Neural cell (in vitro differentiated cells): ENCODE results near the gene SLC7A8. TPM values are rescaled to one million over a fixed set of nuclear protein-coding genes. Genes with fewer than 3 reads are reported as not detected.

Experiments used
- H2AFZ ChIP-seq: fragments of 200-600, 300-800 bp; sonication (generic), shearing (Covaris generic); 2 replicates; pipeline ENCODE4 v1.6.0; 2014; ENCODE audit warnings: low read depth, mild to moderate bottlenecking, antibody characterized with exemption, low read length, moderate library complexity
- H3F3A ChIP-seq: fragments of 200-600 bp; shearing (Covaris generic); 2 replicates; pipeline ENCODE4 v1.6.1; 2016; ENCODE audit warnings: mild to moderate bottlenecking, moderate library complexity, mixed read lengths, antibody characterized with exemption, low read length; ENCODE audit not compliant: insufficient read depth, poor library complexity, severe bottlenecking
- H3K27ac ChIP-seq: fragments of 200-600, 300-800 bp; sonication (generic), shearing (Covaris generic); 2 replicates; pipeline ENCODE4 v1.5.1; 2014; ENCODE audit warnings: mild to moderate bottlenecking, low read length, moderate library complexity
- H3K27me3 ChIP-seq: fragments of 300-800, 200-600 bp; sonication (generic), shearing (Covaris generic); 2 replicates; pipeline ENCODE4 v1.6.0; 2014; ENCODE audit warnings: mild to moderate bottlenecking, low read depth, low read length, moderate library complexity; ENCODE audit not compliant: insufficient read depth
- H3K36me3 ChIP-seq: fragments of 300-800, 200-600 bp; sonication (generic), shearing (Covaris generic); 2 replicates; pipeline ENCODE4 v1.5.1; 2014; ENCODE audit warnings: mild to moderate bottlenecking, antibody characterized with exemption, low read length, moderate library complexity; ENCODE audit not compliant: insufficient read depth
- H3K4me2 ChIP-seq: fragments of 300-800, 200-600 bp; sonication (generic), shearing (Covaris generic); 2 replicates; pipeline ENCODE4 v1.6.0; 2014; ENCODE audit warnings: mild to moderate bottlenecking, low read length
- H3K4me3 ChIP-seq: fragments of 300-800, 200-600 bp; sonication (generic), shearing (Covaris generic); 2 replicates; pipeline ENCODE4 v1.5.1; 2014; ENCODE audit warnings: mild to moderate bottlenecking, low read length, moderate library complexity
- H3K79me2 ChIP-seq: fragments of 200-600 bp; shearing (Covaris generic); replicated peaks from 2 replicates; pipeline ENCODE4 v1.6.0; 2014; ENCODE audit warnings: mild to moderate bottlenecking, low read length, moderate library complexity; ENCODE audit not compliant: insufficient read depth
- H3K9ac ChIP-seq: fragments of 300-800, 200-600 bp; sonication (generic), shearing (Covaris generic); 2 replicates; pipeline ENCODE4 v1.6.1; 2016; ENCODE audit warnings: mild to moderate bottlenecking, low read length, mixed read lengths
- H3K9me2 ChIP-seq: fragments of 200-600 bp; shearing (Covaris generic); 2 replicates; pipeline ENCODE4 v1.6.1; 2016; ENCODE audit warnings: mild to moderate bottlenecking, low read length, mixed read lengths; ENCODE audit not compliant: insufficient read depth
- H3K9me3 ChIP-seq: fragments of 200-600, 300-800 bp; sonication (generic), shearing (Covaris generic); 2 replicates; pipeline ENCODE4 v1.6.1; 2016; ENCODE audit warnings: mild to moderate bottlenecking, mixed run types, low read length, moderate library complexity, mixed read lengths
- H4K20me1 ChIP-seq: fragments of 200-600 bp; shearing (Covaris generic); 2 replicates; pipeline ENCODE4 v1.6.1; 2016; ENCODE audit warnings: mild to moderate bottlenecking, mixed run types; ENCODE audit not compliant: insufficient read depth
- EP300 ChIP-seq: fragments of 450-650 bp; conservative IDR thresholded peaks from 2 replicates; pipeline ENCODE4 v1.6.1; 2014; ENCODE audit warnings: antibody characterized with exemption, mild to moderate bottlenecking, moderate library complexity; ENCODE audit not compliant: poor library complexity, severe bottlenecking
- EZH2 ChIP-seq: fragments of 200-600, 300-800 bp; shearing (Covaris generic), sonication (generic); IDR thresholded peaks from 2 replicates; pipeline ENCODE4 v1.6.1; 2014; ENCODE audit warnings: antibody characterized with exemption, low read length, borderline replicate concordance, mild to moderate bottlenecking; ENCODE audit not compliant: insufficient read depth, poor library complexity, severe bottlenecking
- MXI1 ChIP-seq: fragments of 450-650 bp; conservative IDR thresholded peaks from 2 replicates; pipeline ENCODE4 v1.6.1; 2014; ENCODE audit warnings: antibody characterized with exemption, mild to moderate bottlenecking; ENCODE audit not compliant: poor library complexity, severe bottlenecking
- POLR2AphosphoS5 ChIP-seq: IDR thresholded peaks from 2 replicates; pipeline ENCODE4 v1.6.1; 2012
- RAD21 ChIP-seq: fragments of 450-650 bp; conservative IDR thresholded peaks from 2 replicates; pipeline ENCODE4 v1.6.1; 2014; ENCODE audit warnings: antibody characterized with exemption, mild to moderate bottlenecking, moderate library complexity
- SMC3 ChIP-seq: fragments of 450-650 bp; conservative IDR thresholded peaks from 2 replicates; pipeline ENCODE4 v1.6.1; 2014; ENCODE audit warnings: antibody characterized with exemption, mild to moderate bottlenecking, moderate library complexity; ENCODE audit not compliant: poor library complexity
- TAF1 ChIP-seq: IDR thresholded peaks from 2 replicates; pipeline ENCODE4 v1.6.1; 2012; ENCODE audit warnings: low read depth
- polyA plus RNA-seq: library from polyadenylated mRNA; depleted of rRNA; stranded (reverse); fragments of >200 nt; gene quantifications from 2 replicates; pipeline ENCODE4 v1.2.3, GENCODE V29; 2014
- TF ChIP-seq, protein P1 (sequence below): IDR thresholded peaks from 2 replicates; pipeline ENCODE4 v1.6.1; 2012; ENCODE audit warnings: borderline replicate concordance
- TF ChIP-seq, protein P2 (sequence below): fragments of 450-650 bp; IDR thresholded peaks from 2 replicates; pipeline ENCODE4 v1.5.1; 2014; ENCODE audit warnings: antibody characterized with exemption, mild to moderate bottlenecking, moderate library complexity; ENCODE audit not compliant: poor library complexity, severe bottlenecking

The SLC7A8 gene
- polyA plus RNA-seq, 1 donor from 2014 or later, result 0.21 TPM

DNA sequence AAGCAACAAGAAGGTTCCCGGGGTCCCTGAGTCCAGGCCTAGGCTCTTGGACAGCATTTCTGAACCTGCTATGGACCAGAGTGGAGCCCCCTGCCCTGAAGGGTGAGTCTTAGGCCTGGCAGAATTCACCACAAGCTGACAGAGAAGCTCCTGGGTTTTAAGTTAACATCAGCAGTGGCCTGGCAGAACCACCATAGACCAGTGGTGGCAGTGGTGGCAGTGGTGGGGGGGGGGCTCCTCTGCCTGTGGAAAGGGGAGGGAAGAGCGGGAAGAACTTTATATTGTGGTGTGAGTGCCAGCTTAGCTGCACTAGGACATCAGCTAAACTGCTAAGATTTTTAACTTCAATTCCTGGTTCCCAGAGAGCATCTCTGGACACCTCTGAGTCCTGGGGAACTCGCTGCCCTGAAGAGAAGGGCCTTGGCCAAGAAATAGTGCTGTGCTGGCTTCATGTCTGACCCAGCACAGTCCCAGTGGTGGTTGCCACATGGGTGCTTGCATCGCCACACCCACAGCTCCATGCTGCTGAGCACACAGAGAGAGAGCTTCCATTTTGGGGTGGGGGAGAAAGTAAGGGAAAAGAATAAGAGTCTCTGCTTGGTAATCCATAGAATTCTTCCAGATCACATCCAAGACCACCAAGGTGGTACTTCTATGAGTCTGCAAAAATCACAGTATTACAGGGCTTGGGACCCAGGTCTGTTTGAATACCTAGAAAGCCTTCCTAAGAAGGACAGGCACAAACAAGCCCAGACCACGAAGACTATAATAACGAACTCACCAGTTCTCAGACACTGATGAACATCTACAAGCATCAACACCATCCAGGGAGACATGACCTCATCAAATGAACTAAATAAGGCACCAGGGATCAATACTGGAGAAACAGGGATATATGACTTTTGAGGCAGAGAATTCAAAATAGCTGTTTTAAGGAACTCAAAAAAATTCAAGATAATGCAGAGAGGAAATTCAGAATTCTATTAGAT is 33.9 kb upstream of the SLC7A8 start:
- H3K27ac ChIP-seq, result no peak overlapping the region
- H3K9ac ChIP-seq, result no peak overlapping the region
- H3K79me2 ChIP-seq, result no peaks in the 10 kb centered on the region
- no peaks in the 10 kb centered on the region for H3F3A ChIP-seq
- TF ChIP-seq RAD21 (no peak), EP300 (no peak), TAF1 (no peak), POLR2AphosphoS5 (no peak), EZH2 (no peak), SMC3 (no peak), MXI1 (no peak)
- TF ChIP-seq, protein P1, sequence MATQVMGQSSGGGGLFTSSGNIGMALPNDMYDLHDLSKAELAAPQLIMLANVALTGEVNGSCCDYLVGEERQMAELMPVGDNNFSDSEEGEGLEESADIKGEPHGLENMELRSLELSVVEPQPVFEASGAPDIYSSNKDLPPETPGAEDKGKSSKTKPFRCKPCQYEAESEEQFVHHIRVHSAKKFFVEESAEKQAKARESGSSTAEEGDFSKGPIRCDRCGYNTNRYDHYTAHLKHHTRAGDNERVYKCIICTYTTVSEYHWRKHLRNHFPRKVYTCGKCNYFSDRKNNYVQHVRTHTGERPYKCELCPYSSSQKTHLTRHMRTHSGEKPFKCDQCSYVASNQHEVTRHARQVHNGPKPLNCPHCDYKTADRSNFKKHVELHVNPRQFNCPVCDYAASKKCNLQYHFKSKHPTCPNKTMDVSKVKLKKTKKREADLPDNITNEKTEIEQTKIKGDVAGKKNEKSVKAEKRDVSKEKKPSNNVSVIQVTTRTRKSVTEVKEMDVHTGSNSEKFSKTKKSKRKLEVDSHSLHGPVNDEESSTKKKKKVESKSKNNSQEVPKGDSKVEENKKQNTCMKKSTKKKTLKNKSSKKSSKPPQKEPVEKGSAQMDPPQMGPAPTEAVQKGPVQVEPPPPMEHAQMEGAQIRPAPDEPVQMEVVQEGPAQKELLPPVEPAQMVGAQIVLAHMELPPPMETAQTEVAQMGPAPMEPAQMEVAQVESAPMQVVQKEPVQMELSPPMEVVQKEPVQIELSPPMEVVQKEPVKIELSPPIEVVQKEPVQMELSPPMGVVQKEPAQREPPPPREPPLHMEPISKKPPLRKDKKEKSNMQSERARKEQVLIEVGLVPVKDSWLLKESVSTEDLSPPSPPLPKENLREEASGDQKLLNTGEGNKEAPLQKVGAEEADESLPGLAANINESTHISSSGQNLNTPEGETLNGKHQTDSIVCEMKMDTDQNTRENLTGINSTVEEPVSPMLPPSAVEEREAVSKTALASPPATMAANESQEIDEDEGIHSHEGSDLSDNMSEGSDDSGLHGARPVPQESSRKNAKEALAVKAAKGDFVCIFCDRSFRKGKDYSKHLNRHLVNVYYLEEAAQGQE, result no peak
- TF ChIP-seq, protein P2, sequence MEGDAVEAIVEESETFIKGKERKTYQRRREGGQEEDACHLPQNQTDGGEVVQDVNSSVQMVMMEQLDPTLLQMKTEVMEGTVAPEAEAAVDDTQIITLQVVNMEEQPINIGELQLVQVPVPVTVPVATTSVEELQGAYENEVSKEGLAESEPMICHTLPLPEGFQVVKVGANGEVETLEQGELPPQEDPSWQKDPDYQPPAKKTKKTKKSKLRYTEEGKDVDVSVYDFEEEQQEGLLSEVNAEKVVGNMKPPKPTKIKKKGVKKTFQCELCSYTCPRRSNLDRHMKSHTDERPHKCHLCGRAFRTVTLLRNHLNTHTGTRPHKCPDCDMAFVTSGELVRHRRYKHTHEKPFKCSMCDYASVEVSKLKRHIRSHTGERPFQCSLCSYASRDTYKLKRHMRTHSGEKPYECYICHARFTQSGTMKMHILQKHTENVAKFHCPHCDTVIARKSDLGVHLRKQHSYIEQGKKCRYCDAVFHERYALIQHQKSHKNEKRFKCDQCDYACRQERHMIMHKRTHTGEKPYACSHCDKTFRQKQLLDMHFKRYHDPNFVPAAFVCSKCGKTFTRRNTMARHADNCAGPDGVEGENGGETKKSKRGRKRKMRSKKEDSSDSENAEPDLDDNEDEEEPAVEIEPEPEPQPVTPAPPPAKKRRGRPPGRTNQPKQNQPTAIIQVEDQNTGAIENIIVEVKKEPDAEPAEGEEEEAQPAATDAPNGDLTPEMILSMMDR, result no peak
- H3K4me3 ChIP-seq, result no peak overlapping the region
- no peaks in the 10 kb centered on the region for H3K36me3 ChIP-seq
- no peaks in the 10 kb centered on the region for H3K9me2 ChIP-seq
- H3K9me3 ChIP-seq, result peaks cover 4% of the 10 kb centered on the region
- no peak overlapping the region for H2AFZ ChIP-seq
- no peaks in the 10 kb centered on the region for H4K20me1 ChIP-seq
- H3K27me3 ChIP-seq, result no peaks in the 10 kb centered on the region
- H3K4me2 ChIP-seq, result no peak overlapping the region

DNA sequence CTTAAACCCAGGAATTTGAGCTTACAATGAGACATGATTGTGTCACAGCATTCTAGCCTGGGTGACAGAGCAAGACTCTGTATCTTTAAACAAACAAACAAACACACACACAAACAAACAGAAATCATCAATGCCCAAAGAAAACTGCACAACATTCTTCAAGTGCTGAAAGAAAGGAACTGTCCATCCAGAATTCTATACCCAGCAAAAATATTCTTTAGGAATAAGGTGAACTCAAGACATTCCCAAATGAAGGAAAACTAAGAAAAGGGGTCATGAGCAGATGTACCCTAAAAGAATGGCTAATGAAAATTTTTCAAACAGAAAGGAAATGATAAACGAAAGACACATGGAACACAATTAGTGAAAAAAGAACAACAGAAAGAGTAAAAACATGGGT is 32.0 kb upstream of the SLC7A8 start:
- H3K79me2 ChIP-seq, result no peaks in the 10 kb centered on the region
- TF ChIP-seq POLR2AphosphoS5 (no peak), RAD21 (no peak), MXI1 (no peak), SMC3 (no peak), TAF1 (no peak), EP300 (no peak), EZH2 (no peak)
- TF ChIP-seq, protein P1, result no peak
- TF ChIP-seq, protein P2, result no peak

More for the DNA sequence above, 32.0 kb upstream of the SLC7A8 start:
- Histone ChIP-seq H3F3A (no peaks in the 10 kb centered on the region), H3K9me2 (no peaks in the 10 kb centered on the region), H3K4me2 (no peak overlapping the region), H4K20me1 (no peaks in the 10 kb centered on the region), H3K27ac (no peak overlapping the region), H3K36me3 (no peaks in the 10 kb centered on the region), H3K27me3 (no peaks in the 10 kb centered on the region), H3K9me3 (peaks cover 4% of the 10 kb centered on the region), H3K4me3 (no peak overlapping the region), H3K9ac (no peak overlapping the region), H2AFZ (no peak overlapping the region)
